Hematopoietic multipotent progenitor cell treated with erythropoietin and hydrocortisone succinate and interleukin-3 and kit ligand, for 15 days (in vitro differentiated cells): ENCODE measurements around the gene LCP2.

Experiments used
- DNase-seq: peaks from one replicate; pipeline ENCODE4 v3.0.0-alpha.2; 2015; ENCODE audit warnings: low spot score

Gene LCP2

DNA sequence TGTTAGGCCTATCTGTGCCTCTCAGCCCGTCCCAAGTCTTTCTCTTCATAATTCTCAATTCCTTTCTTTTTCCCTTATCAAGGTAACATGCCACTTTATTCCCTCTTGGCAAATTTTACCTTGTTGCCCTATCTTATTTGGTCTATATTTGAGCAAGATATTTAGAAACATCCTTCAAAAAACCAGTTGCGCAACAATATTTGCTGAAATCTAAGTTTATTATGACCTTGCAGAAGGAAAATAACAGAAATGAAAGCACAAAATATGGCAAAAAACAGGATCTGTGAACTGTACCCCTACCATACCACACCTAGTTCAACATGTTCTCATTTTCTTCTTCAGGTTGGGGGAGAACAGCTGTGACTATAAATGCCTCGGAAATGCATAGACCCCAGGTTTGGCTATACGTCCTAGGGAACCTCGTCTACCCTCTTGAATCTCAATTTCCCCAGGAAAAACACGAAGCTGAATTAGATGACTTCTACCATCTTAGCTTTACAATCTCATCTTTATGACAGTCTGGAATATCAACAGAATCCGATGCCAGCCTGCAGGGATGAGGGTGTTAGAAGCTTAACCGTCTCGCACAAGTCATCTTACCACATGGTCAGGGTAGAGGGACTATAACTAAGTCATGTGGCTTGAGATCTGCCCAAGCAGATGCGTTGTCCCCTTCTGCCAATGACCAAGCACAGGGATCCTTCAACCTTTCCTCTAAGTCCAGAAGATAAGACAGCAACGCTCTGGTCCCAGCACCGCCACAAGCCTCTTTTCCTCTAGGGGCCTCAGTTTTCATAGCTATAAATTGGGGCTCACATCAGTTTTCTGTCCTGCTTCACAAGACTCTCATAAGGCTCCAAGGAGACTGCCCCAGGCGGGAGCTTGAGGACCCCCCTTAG lies 1.3 kb downstream of the LCP2 start:
- DNase-seq, result no peak

DNA sequence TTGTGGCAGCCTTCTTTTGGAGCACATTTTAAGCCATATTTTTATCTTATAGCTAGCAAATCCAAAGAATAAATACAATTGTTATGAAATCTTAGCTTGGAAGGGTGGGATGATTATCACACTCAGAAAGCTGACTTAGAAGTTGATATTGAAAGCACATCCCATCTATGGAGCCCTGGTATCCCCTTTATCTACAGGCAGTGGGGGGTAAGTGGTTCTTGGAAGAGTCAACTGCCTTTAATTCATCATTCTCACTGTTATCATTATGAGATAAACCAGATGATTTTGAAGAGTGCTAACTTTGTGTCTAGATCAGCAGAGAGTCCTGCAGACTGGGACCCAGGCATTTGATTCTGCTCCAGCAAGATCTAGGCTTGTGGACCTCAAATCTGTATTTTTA lies 3.0 kb downstream of the LCP2 start:
- no peak for DNase-seq

DNA sequence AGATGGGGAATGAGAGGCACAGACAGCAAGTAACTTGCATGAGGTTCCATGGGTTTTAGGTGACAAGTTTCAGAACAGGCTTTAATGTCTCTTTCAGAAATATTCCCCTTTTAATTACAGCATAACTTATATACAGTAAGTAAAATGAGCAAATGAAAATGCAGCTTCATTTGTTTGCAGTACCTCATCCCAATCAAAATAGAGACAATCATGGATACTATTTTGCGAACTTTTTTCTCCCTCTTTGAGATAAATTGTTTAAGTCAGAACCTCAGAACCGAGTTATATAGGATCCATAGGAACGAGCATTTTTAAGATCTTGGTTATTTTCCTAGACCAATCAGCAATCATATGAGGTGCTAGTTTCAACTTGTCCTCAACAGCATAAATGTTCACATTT lies 3.5 kb downstream of the LCP2 start:
- DNase-seq, result no peak

DNA sequence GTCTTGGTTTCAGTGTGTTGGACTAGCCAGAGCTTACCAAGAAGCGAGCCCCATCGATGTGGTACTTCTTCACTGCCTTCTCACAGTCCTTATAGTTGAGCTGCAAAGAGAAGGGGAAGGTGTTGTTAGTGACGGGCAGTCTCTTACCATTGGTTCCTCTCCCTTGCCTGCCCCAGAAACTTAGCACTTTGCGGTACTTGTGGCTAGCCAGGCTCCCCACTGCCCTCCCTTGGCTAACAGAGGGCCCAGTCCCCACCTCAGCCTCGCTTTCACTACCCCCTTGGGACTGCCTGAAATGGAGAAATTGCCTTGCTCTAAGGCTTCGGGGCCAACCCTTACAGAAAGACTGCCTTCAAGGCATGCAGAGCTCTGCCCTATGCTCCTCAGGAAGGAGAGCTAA lies 4.3 kb downstream of the LCP2 start:
- DNase-seq, result no peak

DNA sequence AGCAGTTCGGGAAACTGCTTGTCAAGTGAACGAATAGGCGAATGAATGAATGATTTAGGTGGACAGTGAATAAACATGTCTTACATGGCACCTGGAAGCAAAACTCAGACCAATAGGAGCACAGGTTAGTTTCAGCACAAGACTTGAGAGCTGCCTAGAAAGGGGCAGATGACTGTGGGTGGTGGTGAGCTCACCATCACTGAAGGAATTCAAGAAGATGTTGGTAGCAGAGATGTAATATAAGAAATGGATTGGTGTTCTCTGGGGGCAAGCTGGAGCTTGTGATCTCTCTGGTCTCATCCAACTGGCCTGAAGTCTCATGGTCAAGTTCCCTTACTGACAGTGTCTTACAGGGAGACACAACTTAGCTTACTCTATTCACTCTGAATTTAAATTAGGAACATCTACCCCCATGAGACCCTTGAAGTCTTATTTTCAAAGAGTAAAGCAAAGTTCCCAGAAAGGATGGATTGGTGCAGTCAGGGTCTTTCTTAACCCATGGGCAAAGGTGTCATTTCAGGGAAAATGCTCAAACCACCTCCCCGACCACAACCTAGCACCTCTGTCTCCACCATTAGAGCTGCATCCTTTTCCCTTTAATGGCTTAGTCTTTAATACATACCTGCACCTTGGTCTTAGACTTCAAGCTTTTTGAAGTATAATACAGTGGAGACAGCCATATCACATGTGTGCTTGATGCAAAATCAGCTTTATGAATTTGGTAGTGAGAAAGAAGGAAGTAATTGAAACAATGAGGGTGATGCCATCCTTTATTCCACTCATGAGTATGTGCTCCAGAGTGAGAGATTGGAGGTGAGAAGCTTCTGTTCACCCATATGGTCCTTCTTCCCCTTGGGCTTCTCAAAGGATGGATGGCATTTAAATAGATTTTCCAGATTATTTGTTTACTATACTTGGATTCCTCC lies 5.1 kb downstream of the LCP2 start:
- no peak for DNase-seq

- no peak for DNase-seq
Measured at GRCh38 chr5:170290498-170290897, 7.1 kb downstream of the LCP2 start.

DNA sequence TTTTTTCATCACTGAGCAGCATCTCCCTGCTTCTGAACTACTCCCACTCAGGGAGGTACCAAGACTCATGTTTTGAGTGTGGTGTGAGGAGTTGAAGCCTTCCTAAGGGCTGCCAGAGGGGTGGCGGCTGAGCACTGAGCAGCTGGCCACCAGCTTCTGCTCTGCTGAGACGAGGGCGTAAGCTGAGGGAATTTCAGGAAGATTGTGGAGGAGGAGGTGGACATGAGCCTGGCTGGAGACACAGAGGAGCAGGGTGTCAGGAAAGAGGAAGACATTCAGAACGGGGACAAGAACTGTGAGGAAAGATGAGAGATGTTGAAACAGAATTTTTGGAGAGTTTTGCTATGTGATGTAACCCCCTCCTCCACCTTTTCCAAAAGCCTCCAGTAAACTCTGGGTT lies 7.8 kb downstream of the LCP2 start:
- no peak for DNase-seq

DNA sequence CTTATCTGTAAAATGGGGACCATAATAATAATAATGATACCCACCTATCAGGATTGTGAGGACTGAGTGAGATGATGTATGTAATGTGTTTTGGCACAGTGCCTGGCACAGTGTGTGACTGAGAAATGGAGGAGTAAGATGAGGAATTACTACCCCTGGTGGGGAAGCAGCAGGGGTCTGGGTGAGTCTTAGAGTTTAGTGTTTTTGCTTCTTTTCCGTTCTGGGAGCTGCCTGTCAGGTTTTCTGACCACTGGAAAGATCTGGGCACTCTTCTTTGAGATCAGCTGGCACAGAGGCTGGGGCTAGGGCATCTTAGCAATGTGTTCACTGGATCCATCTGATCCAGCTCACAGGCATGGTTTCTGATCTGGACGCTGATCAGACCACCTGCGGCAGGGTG lies 8.5 kb downstream of the LCP2 start:
- DNase-seq, result no peak

DNA sequence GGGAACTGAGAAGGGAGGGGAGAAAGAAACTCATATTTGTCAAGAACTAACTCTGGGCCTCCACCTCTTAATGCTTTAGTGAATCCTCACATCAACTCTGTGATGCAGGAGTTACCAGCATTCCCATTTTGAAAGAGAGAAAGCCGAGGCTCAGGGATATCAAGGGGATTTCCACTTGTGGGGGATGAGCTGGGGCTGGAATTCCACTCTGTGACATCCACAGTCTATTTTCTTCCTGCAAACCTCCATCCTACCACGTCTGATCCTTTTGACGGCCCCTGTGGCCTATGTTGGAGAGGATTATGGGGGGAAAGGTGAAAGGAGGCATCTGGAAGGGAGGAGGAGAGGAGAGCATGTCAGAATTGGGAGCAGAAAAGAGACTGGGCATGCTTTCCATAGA lies 9.0 kb downstream of the LCP2 start:
- DNase-seq, result no peak

- DNase-seq, result no peak
Measured at GRCh38 chr5:170288151-170288550, 9.4 kb downstream of the LCP2 start.

DNA sequence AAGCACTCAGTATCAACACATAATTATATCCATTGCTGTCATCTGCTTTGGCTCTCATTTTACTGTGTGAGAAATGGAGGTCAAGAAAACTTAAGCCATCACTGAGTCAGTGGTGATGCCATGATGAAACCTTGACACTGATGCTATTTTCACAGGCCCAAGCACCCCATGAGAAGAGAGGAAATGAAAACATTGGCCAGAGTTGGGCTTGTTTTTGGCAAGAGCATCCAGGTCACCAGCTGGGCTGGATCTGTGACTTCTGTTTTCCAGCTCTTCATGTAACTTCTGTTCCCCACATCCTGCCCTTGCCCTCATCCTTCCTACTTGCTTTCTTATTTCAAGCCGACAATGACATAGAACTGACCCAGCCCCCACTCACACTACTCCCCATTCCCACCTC lies 10.0 kb downstream of the LCP2 start:
- no peak for DNase-seq

DNA sequence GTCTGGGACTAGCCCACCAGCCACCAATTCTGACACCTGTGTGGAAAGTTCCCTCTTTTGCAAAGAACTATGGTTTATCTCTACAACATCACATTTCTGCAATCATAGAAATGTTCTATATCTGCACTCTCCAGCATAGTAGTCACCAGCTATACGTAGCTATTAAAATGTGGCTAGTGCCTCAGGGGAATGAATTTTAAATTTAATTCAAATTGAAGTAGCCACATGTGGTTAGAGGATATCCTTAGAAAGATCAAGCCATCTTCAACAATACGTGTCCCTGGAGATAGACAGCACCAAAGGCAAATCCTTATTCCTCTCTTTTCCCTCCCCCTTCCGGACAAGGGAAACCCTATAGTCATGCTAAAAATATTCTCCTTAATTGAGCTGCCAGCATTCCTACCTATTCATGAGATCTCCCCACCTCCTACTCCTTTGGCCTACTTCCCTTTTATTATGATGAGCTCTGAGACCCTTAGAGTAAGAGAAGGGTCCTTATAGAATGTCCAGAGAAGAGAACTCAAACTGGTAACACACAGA lies 11.1 kb downstream of the LCP2 start:
- no peak for DNase-seq

DNA sequence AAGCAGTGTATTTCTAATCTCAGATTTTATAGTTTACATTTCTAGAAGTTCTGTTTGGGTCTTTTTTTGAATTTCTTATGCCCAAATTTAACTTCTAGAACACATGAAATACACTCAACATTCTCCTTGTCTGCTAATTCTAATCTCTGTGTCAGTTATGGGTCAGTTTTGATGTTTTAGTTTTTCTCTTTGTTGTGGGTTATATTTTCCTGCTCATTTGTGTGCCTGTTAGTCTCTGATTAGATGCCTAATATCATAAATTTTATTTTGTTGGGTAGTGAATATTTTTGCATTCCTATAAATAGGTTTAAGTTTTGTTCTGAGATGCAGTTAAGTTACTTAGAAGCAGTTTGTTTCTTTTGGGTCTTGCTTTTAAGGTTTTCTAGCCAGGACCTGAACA lies 12.4 kb downstream of the LCP2 start:
- DNase-seq, result no peak

DNA sequence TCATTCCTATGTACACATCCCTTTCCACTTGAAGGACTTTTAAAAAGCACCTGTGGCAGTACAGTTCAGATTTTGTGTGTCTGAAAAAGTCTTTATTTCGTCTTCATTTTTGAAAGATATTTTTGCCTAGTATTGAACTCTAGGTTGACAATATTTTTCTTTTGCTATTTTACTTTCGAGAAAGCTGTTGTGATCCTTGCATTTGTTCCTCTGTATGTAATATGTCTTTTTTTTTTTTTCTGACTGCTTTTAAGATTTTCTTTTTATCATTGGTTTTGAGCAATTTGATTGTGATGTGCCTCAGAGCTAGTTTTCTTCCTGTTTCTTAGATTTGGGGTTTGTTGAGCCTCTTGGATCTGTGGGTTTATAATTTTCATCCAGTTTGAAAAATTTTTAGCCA lies 13.3 kb downstream of the LCP2 start:
- no peak for DNase-seq

DNA sequence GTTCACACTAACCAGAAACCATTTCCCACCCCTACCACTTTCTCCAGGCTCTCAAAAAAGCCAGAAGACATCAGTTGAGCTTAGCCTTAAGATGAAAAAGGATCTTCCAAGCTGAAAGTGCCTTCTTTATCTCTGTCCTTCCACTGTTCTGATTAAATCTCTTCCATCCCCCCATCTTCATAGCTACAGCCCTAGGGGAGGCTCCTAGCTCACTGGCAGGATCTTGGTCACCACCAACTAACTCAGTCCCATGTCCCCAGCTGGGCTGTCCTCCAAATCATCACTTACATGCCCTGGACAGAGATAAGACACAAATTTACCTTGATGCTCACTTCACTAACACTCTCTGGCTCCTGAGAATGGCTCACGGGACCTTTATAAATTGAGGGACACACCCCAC lies 14.3 kb downstream of the LCP2 start:
- DNase-seq, result no peak

GRCh38 chr5:170280011-170280493 lies 17.5 kb downstream of the LCP2 start:
- DNase-seq, result no peak

GRCh38 chr5:170279459-170279817 lies 18.1 kb downstream of the LCP2 start:
- no peak for DNase-seq

DNA sequence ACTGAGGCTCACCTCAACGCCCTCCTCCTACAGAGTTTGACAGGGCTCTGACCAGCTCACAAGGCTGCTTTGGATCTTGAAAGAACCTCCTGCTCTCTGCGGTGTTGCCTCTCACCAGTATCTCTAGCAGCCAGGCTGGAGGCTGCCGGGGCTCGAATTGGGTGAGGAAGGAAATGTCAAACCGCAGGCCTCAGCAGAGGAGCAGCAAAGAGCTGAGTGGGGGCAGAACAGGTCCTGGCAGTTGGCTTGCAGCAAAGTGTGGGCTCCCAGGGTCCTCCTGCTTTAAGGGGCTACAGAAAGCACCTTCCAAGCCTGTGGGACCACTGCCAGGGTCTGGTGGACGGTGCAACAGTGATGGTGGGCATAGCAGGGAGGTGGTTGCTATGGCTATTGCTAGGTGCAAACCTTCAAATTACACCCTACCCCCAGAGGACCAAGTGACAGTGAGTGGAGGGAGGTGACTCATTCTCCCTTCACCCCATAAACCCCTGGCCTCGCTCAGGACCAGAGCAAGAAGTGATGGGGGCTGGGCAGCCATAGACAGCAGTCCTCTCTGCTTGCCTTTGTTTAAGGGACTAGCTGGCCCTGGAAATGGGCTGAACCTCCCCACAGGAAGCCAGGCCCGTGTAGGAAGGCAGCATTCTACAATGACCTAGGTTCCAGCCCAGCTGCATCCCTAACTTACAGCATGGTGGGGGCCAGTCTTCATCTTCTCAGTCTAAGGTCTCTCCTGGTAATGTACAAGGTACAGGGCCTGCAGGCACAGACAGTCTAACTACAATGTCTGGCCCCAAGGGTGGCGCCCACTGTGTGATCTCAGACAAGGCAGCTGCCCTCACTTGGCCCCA lies 18.7 kb downstream of the LCP2 start:
- no peak for DNase-seq

DNA sequence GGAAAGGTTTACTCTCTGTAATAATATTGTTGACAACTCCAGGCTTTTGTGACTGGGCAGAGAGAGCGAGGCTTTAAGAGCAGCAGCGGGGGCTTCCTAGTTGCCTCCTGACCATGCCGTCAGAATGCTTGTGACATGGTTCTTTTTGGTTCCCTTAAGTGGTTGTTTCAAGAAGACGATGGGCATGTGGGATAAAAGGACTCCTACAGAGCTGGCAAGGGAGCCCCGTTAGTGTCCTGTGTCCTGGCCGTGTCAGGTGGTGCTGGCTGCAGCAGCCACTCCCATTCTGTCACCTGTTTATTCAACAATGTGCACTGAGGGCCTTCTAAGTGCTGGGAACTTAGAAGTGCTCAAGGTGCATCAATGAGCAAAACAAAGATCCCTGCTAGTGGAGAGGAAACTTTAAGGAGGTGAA lies 19.7 kb downstream of the LCP2 start:
- DNase-seq, result no peak

GRCh38 chr5:170276140-170276539 lies 21.4 kb downstream of the LCP2 start:
- DNase-seq, result no peak

GRCh38 chr5:170275376-170275994 lies 22.1 kb downstream of the LCP2 start:
- DNase-seq, result no peak
